HCEC 1CT (cell line): ENCODE data around the gene SHKBP1.

Experiments used
- DNase-seq: peaks from one replicate; pipeline ENCODE4 v3.0.0-alpha.2; 2017

The SHKBP1 gene

GRCh38 chr19:40601134-40601974 is 24.7 kb downstream of the SHKBP1 start, which contains the start of gene LTBP4:
Gene LTBP4, plus strand, starts transcription at chr19:40601369. Its CDS starts 19 bp downstream, at chr19:40601388.
- DNase-seq = peak; percentile 55

- no peak for DNase-seq
These were observed 26.4 kb downstream of the SHKBP1 start for GRCh38 chr19:40603071-40603388.

- DNase-seq = peak; percentile 97
These were observed 26.9 kb downstream of the SHKBP1 start for GRCh38 chr19:40603389-40604170.

GRCh38 chr19:40604171-40604646 is 27.5 kb downstream of the SHKBP1 start:
- no peak for DNase-seq

- DNase-seq = no peak
These were observed 28.1 kb downstream of the SHKBP1 start for GRCh38 chr19:40604647-40605215.

- peak; percentile 53 for DNase-seq
These were observed 28.7 kb downstream of the SHKBP1 start for GRCh38 chr19:40605216-40605971.

GRCh38 chr19:40607311-40608239 is 30.9 kb downstream of the SHKBP1 start:
- no peak for DNase-seq

GRCh38 chr19:40608240-40608621 is 31.6 kb downstream of the SHKBP1 start:
- no peak for DNase-seq

- DNase-seq = no peak
These were observed 32.3 kb downstream of the SHKBP1 start for GRCh38 chr19:40608957-40609356.

GRCh38 chr19:40609561-40610395 is 33.1 kb downstream of the SHKBP1 start:
- no peak for DNase-seq

GRCh38 chr19:40610396-40611064 is 33.9 kb downstream of the SHKBP1 start:
- no peak for DNase-seq

- no peak for DNase-seq
These were observed 34.4 kb downstream of the SHKBP1 start for GRCh38 chr19:40611096-40611495.

GRCh38 chr19:40611900-40612698 is 35.4 kb downstream of the SHKBP1 start:
- DNase-seq = no peak

GRCh38 chr19:40612831-40613689 is 36.4 kb downstream of the SHKBP1 start:
- DNase-seq = no peak

- DNase-seq = peak; percentile 88
These were observed 37.3 kb downstream of the SHKBP1 start for GRCh38 chr19:40613690-40614621.

GRCh38 chr19:40614622-40615411 is 38.1 kb downstream of the SHKBP1 start:
- DNase-seq = peak; percentile 99
